Body of pancreas (tissue), 4 donors: ENCODE results near the gene IL25. TPM values are rescaled to one million over a fixed set of nuclear protein-coding genes. Genes with fewer than 3 reads are reported as not detected.

ENCODE experiments used
- ATAC-seq: fragments of 150-250 bp; one replicate; pipeline ENCODE4 v1.9.1; 2016
- DNase-seq, 4 donors: peaks; one replicate each; pipeline ENCODE4 v3.0.0-alpha.2; 2019
- H3K27ac ChIP-seq, 4 donors: fragments of 200-600 bp; sonication (generic); 1 replicate in 3 of 4; 2 replicates in 1 of 4; pipeline versions ENCODE4 v1.5.1 to v1.6.1; 2016 to 2019; ENCODE audit warnings: mild to moderate bottlenecking in 1 of 4, mixed read lengths in 1 of 4, moderate library complexity in 1 of 4
- H3K27me3 ChIP-seq, 2 donors: fragments of 200-600 bp; sonication (generic); one replicate each; pipeline ENCODE4 v1.6.0; 2016; ENCODE audit warnings: mild to moderate bottlenecking in 1 of 2
- H3K36me3 ChIP-seq, 2 donors: fragments of 200-600 bp; sonication (generic); replicated peaks in 1 of 2; 2 replicates each; pipeline ENCODE4 v1.5.1; 2016; ENCODE audit warnings: low read depth in 2 of 2; ENCODE audit not compliant: insufficient read depth in 1 of 2
- H3K4me1 ChIP-seq: fragments of 200-600 bp; sonication (generic); one replicate; pipeline ENCODE4 v1.6.0; 2016
- H3K4me3 ChIP-seq, 2 donors: fragments of 200-600 bp; sonication (generic); 1 replicate in 1 of 2; 2 replicates in 1 of 2; pipeline ENCODE4 v1.5.1; 2016 to 2019
- H3K9me3 ChIP-seq, 3 donors: fragments of 200-600 bp; sonication (generic); 1 replicate in 2 of 3; 2 replicates in 1 of 3; pipeline ENCODE4 v1.5.1; 2016
- POLR2A ChIP-seq, 3 donors: fragments of 450-650 bp; IDR thresholded peaks; one replicate each; pipeline ENCODE4 v1.6.1; 2016; ENCODE audit warnings: antibody characterized with exemption in 3 of 3, mild to moderate bottlenecking in 2 of 3
- WGBS, 2 donors: methylation state at CpG; one replicate each; pipeline ENCODE4 v1.1.5; 2017; 5-methylcytosine and 5-hydroxymethylcytosine counted together
- intact Hi-C: fragments of 100-400 bp; cut with DNase I; formaldehyde crosslinking; loops from one replicate; pipeline ENCODE4 v1.15.1; 2023
- total RNA-seq, 2 donors: library from RNA; depleted of rRNA; stranded (reverse); fragments of >200 nt; gene quantifications; one replicate each; pipeline ENCODE4 v1.1.0, GENCODE V29; 2016
- TF ChIP-seq, protein P1 (sequence below), 7 experiments: fragments of 450-650 bp in 4 of 7; fragments of 200-600 bp in 3 of 7; sonication (generic) in 3 of 7; IDR thresholded peaks; one replicate each; pipeline ENCODE4 v1.5.1; 2016 to 2019; ENCODE audit warnings: antibody characterized with exemption in 7 of 7

IL25 gene
- total RNA-seq, 2 donors from 2014 or later = not detected

DNA sequence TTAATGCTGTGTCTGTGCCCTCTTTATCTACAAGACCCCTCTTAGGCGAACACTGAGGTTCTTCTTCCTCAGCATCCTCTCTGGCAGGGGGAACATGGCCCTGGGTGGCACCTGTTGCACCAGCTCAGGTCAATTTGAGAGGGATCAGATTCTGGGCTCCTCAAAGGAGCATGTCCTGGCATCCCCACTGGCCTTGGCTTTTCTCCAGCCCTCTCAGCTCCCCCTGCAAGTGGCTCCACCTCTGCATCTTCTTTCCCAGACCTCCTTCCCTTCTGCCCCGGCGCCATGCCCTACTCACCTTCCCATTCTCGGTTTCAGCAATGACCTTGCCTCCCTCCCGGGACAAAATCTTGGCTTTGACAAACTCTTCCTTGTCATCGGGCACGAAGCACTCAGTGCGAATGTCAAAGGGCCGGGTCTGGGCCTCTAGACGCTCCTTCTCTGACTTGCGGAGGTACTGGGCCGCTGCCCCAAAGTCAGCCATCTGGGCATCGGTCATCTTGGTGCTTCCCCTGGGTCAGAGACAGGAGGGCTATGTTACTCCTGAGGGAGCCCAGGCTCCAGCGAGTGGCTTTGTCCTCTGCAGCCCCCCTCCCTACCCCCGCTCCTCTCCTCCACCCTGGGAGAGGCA, 34.2 kb downstream of the IL25 start:
- no peak for TF ChIP-seq POLR2A (IDR thresholded peaks at IDR 0.05)
- TF ChIP-seq, protein P1, sequence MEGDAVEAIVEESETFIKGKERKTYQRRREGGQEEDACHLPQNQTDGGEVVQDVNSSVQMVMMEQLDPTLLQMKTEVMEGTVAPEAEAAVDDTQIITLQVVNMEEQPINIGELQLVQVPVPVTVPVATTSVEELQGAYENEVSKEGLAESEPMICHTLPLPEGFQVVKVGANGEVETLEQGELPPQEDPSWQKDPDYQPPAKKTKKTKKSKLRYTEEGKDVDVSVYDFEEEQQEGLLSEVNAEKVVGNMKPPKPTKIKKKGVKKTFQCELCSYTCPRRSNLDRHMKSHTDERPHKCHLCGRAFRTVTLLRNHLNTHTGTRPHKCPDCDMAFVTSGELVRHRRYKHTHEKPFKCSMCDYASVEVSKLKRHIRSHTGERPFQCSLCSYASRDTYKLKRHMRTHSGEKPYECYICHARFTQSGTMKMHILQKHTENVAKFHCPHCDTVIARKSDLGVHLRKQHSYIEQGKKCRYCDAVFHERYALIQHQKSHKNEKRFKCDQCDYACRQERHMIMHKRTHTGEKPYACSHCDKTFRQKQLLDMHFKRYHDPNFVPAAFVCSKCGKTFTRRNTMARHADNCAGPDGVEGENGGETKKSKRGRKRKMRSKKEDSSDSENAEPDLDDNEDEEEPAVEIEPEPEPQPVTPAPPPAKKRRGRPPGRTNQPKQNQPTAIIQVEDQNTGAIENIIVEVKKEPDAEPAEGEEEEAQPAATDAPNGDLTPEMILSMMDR (IDR thresholded peaks at IDR 0.05) = no peak
- Histone ChIP-seq H3K4me3 (no peak overlapping the region), H3K27me3 (no peaks in the 10 kb centered on the region), H3K36me3 (no peaks in the 10 kb centered on the region), H3K4me1 (no peaks in the 10 kb centered on the region), H3K9me3 (no peaks in the 10 kb centered on the region), H3K27ac (no peak overlapping the region)
- 74 to 75% methylated on average over 14 to 15 of the region's 15 CpGs for WGBS, 2 donors
- intact Hi-C loops = no loop called here
- ATAC-seq = no peak
- DNase-seq = no peak

DNA sequence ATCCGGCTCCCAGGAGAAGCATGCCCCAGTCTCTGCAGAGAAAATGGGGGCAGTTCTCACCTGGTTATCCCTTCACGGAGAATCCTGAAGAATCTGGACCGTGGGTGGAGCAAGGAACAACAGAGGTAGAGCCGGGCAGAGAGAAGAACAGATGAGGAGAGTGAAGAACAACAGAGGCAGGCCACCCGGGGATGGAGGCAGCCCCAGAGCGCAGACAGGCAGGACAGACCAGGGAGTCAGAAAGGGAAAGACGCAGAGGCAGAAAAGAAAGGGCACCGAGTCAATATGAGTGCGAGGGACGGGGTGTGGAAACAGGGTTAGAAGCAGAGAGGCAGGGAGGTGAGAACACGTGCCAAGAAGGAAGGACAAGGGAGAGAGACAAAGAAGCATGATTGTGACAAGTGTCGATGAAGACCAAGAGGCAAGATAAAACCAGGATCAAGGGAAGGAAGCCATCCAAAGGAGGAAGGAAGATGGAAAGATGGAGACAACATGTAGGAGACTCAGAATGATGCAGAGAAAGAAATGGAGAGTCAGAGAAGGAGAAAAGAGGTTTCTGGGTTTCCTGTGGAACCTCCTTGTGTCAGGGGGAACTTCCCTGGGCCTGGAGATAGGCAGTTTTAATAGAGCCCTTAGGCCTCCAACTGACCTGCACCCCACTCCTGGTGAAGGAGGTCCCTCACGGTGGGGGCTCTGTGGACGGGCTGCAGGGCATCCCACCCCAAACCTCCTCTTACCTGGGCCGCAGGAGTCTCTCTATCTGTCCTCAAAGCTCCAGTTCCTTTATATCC, 35.1 kb downstream of the IL25 start, which contains the start of gene MYH6:
Gene MYH6 (minus strand): TSS at position 758 of the 791 bp plus-strand sequence. CDS start 1,050 bp downstream, outside the sequence.
- TF ChIP-seq POLR2A (IDR thresholded peaks at IDR 0.05) = no peak
- TF ChIP-seq, protein P1 (IDR thresholded peaks at IDR 0.05) = no peak
- Histone ChIP-seq H3K27ac (no peak within 1 kb of the TSS), H3K4me3 (no peak within 1 kb of the TSS), H3K9me3 (no peaks in the 10 kb centered on the region), H3K4me1 (no peaks in the 10 kb centered on the region), H3K27me3 (no peaks in the 10 kb centered on the region), H3K36me3 (no peaks in the 10 kb centered on the region)
- 63 to 66% methylated on average over 15 of the region's 15 CpGs for WGBS, 2 donors
- intact Hi-C loops = no loop called here
- DNase-seq (no peak), ATAC-seq (no peak)

DNA sequence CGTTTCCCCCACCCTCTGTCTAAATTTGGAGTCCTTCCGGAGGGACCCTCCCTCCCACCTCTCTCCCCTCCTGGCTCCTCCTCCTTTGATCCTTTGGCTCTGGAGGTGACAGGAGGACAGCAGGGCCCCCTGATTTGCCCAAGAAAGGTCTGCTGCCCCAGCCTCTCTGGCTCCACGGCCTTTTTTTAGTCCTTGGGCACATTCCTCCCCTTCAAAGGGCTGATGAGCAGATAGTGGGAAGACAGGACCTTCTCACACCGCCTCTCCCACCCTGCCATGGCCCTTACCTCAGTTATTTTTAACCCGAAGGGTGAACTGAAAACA, 35.7 kb downstream of the IL25 start:
- 46 to 48% methylated on average over 5 of the region's 5 CpGs for WGBS, 2 donors
- TF ChIP-seq POLR2A (IDR thresholded peaks at IDR 0.05) = no peak
- TF ChIP-seq, protein P1 (IDR thresholded peaks at IDR 0.05) = no peak
- no peaks in the 10 kb centered on the region for H3K4me1 ChIP-seq
- intact Hi-C loops = no loop called here
- DNase-seq (no peak), ATAC-seq (no peak)
- no peak overlapping the region for H3K27ac ChIP-seq
- no peaks in the 10 kb centered on the region for H3K9me3 ChIP-seq
- H3K27me3 ChIP-seq = no peaks in the 10 kb centered on the region
- no peaks in the 10 kb centered on the region for H3K36me3 ChIP-seq
- H3K4me3 ChIP-seq = no peak overlapping the region

DNA sequence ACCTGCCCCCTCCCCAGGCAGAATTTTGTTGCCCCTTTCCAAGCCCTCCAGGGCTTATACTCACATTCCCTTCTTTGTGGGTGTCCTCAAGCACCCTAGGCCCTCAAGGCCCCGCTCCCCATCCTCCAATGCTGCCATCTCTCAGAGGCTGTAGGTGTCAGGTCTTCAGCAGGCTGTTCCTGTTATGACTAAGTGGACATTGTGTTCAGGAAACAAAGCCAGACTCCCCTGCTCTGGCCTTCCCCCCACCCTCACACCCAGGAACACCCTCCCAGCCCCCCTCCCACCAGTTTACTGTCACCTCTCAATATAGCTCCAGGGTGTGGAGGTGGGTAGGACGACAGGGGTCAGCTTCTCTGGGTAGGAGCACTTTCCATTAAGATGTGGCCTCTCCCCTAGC, 36.9 kb downstream of the IL25 start:
- Histone ChIP-seq H3K36me3 (no peaks in the 10 kb centered on the region), H3K27ac (no peak overlapping the region), H3K4me1 (no peaks in the 10 kb centered on the region), H3K4me3 (no peak overlapping the region), H3K9me3 (no peaks in the 10 kb centered on the region), H3K27me3 (no peaks in the 10 kb centered on the region)
- 81 to 83% methylated on average over 2 of the region's 2 CpGs for WGBS, 2 donors
- ATAC-seq = no peak
- TF ChIP-seq POLR2A (IDR thresholded peaks at IDR 0.05) = no peak
- DNase-seq = no peak
- intact Hi-C loops = no loop called here

DNA sequence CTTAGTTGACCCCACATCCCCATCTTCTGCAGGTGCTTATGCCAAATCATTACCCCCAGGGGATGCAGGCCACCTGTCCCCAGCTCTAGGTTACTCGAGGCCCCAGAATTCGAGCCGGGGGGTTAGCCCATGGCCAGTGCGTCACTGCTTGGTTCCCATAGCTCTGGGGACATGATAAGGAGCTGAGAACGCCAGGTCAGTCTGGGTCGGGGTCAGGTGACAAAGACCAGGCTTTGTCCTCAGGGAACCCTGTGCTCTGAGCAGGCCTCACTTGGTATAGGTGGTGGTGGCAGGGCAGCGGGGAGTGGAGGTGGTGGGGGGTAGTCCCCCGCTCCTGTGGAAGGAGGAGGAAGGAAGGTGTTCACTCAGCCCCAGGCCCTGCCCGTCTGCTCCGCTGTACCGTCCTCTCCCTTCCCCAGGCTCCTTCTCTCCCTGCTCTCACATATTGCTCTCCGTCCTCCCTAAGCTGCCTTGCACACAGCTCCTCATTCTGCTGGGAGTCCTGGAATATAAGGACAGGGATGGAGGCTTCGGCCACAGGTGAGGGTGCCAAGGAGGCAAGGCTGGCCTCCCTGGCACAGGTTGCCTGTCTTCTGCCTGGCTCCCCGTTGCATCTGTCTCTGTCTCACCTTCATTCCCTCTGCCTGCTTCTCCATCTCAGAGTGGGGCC, 37.5 kb downstream of the IL25 start:
- H3K36me3 ChIP-seq = no peaks in the 10 kb centered on the region
- ATAC-seq (no peak), DNase-seq (no peak)
- no peak overlapping the region for H3K4me3 ChIP-seq
- no peak for TF ChIP-seq POLR2A (IDR thresholded peaks at IDR 0.05)
- TF ChIP-seq, protein P1 (IDR thresholded peaks at IDR 0.05) = no peak
- H3K27ac ChIP-seq = no peak overlapping the region
- peaks cover 3% of the 10 kb centered on the region for H3K4me1 ChIP-seq
- 68 to 78% methylated on average over 14 of the region's 14 CpGs for WGBS, 2 donors
- H3K27me3 ChIP-seq = no peaks in the 10 kb centered on the region
- intact Hi-C loops = no loop called here
- no peaks in the 10 kb centered on the region for H3K9me3 ChIP-seq
